Stimulated activated CD8-positive, alpha-beta memory T cell treated with anti-CD3 and anti-CD28 coated beads, Interleukin-7, amount 100 ng/mL, for 4 hours (primary cell): ENCODE measurements around the gene TSC22D4.
A peak's percentile ranks its signal among the peaks of the same experiment; 100 is the strongest.

Source experiments
- DNase-seq, 2 donors: peaks; one replicate each; pipeline ENCODE4 v3.0.0-alpha.2; 2020; ENCODE audit warnings: low read depth in 2 of 2

Gene TSC22D4

GRCh38 chr7:100428967-100429636 lies 49.9 kb downstream of the TSC22D4 start:
- DNase-seq: peak; percentile 100

- peak; percentile 94 to 96 for DNase-seq
These were observed 50.6 kb downstream of the TSC22D4 start, which contains the start of gene ZCWPW1 for GRCh38 chr7:100428199-100428966. Gene ZCWPW1, minus strand, starts transcription at chr7:100428703. Its CDS starts 8,054 bp downstream, at chr7:100420649.

- DNase-seq: no peak
These were observed 51.2 kb downstream of the TSC22D4 start for GRCh38 chr7:100427762-100428198.

- DNase-seq: no peak
These were observed 52.5 kb downstream of the TSC22D4 start for GRCh38 chr7:100426516-100426915.

- DNase-seq: no peak
These were observed 53.7 kb downstream of the TSC22D4 start for GRCh38 chr7:100425347-100425746.

GRCh38 chr7:100423315-100423714 lies 55.7 kb downstream of the TSC22D4 start:
- no peak for DNase-seq

GRCh38 chr7:100419660-100420226 lies 59.3 kb downstream of the TSC22D4 start:
- no peak for DNase-seq

- no peak for DNase-seq
These were observed 59.9 kb downstream of the TSC22D4 start for GRCh38 chr7:100418930-100419659.
